ENCODE data around the gene LCN15.

Gene LCN15

DNA sequence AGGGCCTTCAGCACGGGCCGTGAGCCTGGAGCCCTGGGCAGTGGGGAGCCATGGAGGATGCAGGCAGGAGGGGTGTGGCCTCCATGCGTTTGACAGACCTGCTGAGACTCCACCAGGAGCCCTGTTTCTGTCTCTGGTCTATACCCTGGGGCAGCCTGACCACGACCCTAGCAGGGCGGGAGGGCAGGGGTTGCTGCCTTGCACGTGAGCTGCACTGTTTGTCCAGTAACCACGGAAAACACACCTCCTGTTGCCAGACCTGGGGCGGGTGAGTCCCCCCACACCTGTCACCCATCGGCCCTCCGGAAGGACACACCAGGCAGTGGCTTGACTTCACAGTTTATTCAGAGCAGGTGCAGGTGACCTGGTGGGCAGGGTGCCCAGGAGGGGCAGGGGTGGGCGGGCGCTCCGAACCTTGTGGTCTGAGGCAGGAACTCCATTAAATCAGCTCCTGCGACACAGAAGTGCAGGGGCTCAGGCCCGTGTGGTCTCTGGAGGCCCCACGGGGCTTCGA is 10.2 kb downstream of the LCN15 start:
- DNase-seq, result no peak

DNA sequence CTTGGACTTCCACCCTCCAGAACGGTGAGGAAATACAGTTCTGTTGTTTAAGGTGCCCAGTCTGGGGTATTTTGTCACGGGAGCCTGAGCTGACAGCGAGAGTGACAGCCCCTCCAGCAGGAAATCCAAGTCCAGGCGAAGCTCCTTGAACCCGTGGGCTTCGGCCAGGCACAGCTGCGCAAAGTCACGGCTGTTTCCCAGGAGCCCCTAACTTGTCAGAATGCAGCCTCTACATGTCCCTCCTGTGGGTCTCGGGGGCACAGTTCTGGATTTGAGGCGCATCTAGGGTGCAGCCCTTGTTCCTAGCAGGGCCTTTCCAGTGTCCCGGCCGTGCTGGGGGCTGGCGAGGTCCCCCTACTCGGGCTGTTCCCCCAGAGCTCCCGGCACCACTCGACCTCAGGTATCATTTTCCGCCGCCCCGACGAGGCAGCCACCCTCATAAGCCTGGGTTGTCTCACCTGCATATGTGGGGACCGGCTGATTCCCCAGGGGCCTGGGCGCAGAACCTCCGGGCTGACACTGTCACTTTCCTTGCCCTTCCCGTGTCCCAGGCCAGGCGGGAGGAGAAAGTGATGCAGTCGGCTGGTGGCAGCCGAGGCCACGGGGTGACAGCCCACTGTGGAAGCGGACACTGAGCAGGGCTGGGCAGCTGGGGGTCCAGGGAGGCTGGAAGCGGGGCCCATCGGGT is 10.8 kb downstream of the LCN15 start:
- no peak for DNase-seq

DNA sequence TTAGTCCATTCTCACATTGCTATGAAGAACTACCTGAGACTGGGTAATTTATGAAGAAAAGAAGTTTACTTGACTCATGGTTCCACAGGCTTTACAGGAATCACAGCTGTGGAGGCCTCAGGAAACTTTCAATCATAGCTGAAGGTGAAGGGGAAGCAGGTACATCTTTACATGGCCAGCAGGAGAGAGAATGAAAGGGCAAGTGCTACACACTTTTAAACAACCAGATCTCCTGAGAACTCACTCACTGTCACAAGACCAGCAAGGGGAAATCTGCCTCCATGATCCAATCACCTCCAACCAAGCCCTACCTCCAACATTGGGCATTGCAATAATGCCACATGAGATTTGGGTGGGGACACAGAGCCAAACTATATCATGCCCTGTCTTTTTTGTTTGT is 12.5 kb downstream of the LCN15 start:
- no peak for DNase-seq

DNA sequence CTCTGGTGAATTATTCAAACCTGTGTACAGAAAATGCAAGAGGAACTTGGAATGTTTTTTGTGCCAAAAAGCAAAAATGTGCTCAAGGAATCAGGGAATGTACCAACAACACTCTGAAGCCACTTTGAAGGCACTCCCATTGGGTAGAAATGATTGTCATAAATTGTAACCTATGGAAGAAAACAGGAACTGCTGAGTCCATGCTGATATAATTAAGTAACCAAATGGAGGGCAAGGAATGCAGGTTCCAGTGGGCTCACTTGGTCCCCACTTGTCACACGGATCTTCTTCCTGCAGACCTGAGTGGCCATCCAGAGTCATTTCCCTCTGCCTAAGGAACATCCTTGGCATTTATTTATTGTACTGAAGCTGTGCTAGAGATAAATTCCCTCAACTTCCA is 13.1 kb downstream of the LCN15 start:
- no peak for DNase-seq

DNA sequence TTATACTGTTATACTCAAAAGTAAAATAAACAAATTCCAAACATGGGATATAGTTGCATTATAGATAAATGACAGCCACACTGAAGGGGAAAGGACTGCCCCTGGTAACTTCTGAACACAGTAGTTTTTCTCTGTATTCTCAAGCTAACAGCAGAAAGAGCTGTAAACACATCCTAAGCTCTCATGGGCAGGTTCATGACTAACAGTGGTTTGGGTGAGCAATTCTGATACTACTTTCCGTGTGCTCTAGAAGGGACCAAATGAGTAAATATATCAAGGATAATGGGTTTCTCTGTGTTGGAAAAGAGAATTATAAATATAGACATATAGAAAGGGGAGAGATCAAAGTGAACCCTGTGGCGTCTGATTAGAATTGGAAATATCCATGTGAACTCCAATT is 13.8 kb downstream of the LCN15 start:
- no peak for DNase-seq

DNA sequence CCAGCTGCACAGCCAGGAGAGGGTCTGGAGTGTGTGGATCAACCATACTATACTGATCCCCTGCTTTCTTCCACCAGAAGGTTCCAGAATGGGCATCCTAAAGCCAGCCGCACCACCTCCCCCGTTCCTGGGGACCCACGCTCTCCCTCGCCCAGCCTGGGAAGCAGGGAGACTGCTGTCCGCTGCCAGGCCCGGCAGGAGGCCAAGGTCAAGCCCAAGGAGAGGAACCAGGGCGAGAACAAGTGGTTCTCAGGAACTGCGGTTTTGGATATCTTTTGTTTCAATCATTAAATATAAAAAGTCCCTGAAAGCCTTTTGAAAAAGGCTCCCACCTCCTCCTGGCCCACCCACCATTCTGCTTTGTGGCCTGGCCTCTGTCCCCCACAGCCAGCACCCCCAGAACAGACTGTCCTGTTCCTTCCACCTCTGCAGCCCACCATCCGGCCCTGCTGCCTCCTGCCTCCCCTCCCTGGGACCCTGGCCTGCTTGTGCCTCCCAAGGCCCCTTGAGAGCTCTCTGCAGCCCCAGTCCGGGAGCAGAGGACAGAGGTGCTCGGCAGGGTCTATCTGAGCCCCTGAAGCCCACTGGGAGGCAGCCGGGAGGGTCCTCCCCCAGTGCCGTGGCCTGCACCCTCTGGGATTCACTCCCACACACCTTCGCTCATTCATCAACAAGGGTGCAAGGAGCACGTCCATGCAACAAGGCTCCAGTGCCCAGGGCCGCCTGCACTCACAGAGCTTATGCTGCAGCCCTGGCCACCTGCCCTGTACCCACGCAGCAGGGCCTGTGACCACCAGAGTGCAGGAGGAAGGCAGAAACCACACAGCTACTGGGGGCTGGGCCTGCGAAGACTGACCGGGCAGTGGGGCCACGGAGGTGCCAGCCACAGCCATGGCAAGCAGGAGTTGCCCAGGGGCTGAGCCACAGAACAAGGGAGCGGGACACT is 15.4 kb downstream of the LCN15 start:
- DNase-seq, result no peak

DNA sequence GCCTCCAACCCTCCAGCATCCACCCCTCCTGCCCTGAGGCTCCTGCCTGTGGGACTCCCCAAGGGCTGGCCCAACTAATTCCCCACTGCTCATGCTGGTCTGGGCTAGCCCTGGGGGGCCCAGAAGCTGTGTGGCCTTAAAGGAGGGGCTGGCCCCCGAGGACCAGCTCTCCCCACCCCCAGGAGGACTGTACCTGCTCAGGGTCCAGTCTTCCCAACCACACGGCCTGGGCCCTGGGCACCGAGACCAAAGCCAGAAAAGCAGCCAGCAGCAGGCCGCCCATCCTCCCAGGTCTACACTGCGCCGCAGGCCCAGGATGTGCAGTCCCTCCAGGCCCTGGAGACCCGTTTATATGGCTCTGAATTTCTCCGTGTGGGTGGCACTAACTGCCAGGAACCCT is 16.1 kb downstream of the LCN15 start, which contains the start of gene LCN6:
Gene LCN6, minus strand, starts transcription at position 325 of the 400 bp plus-strand sequence. Its CDS starts 42 bp downstream, at position 283.
- DNase-seq, result no peak

DNA sequence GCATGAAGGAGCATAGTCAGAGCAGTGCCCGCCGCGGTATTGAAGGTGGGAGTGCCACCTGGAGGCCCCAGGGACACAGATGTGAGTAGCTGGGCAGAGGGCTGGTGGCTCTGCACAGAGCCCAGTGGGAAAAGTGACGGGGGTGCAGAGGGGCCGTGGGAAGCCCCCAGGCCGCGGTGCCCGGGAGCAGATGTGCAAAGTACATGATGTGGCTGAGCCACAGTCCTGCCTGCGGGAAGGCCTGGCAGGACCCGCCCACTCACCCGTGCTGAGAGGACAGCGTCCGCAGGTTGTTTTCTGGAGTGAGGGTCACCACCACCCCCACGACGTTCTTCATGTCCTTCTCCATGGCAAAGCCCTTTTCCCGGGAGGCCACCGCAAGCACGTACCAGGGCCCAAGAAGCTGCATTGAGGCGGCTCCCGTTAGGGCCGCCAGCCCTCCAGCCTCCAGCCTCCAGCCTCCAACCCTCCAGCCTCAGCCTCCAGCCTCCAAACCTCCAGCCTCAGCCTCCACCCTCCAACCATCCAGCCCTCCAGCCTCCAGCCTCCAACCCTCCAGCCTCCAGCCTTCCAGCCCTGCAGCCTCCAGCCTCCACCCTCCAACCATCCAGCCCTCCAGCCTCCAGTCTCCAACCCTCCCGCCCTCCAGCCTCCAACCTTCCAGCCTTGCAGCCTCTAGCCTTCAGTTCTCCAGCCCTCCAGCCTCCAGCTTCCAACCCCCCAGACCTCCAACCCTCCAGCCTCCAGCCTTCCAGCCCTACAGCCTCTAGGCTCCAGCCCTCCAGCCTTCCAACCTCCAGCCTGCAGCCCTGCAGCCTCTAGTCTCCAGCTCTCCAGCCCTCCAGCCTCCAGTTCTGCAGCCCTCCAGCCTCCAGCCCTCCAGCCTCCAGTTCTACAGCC is 16.9 kb downstream of the LCN15 start:
- no peak for DNase-seq

DNA sequence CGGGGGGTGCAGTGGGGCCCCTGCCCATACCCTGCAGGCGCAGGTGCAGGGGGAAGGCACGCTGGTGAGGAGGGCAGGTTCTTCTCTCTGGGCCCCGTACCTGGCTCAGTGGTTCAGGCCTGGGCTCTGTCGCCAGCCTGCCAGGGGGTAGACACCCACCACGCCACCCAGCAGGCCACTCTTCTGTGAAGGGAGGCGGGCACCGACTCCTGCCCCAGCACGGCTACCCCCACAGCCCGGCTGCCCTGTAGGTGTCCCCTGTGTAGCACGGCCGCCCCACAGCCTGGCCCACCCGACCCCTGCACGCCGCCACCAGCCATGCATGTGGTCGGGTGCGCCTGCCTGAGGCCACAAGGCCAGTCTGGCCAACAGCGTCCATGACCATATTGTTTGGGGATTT is 17.7 kb downstream of the LCN15 start:
- no peak for DNase-seq

DNA sequence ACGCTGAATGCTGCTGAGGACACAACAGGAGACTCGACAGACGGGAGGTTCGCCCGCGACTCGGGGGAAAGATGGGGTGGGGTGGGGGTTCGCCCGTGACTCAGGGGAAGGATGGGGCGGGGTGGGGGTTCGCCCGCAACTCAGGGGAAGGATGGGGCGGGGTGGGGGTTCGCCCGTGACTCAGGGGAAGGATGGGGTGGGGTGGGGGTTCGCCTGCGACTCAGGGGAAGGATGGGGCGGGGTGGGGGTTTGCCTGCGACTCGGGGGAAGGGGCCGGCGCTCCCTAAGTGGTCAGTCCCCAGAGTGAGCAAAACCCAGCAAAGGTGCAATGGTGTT is 18.2 kb downstream of the LCN15 start:
- no peak for DNase-seq

DNA sequence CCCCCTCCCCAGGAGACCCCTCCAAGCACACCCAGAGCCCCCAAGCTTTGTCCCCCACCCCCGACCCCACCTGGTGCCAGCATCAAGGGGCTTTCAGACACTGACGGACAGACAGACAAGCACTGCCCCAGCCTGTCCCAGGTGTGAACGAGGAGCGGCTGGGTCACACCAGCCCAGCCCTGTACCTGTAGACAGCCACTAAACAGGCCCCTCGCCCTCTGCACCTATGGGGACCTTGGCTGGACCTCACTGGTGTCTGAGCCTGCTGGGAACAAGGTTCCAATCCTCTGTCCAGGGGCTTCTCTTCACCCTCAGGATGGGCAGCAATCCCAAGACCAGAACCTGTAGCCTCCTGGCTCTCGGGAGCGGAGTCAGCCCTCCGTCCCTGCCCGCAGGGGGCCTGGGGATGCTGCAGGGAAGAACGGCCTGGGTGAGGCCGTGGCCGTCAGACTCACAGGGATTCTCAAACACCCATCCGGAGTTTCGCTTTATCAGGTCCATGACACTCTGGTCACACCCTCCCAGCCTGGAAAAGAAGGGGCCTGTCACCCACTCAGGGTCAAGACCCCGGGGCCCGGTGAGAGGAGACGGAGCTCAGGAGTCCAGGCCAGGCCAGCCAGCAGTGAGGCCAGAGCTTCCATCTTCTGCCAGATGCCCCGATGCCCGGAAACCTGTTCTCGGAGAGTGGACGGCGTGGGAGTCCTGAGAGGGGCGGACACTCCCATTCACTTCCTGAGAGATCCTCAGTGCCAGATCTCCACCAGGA is 18.7 kb downstream of the LCN15 start:
- DNase-seq, result no peak

DNA sequence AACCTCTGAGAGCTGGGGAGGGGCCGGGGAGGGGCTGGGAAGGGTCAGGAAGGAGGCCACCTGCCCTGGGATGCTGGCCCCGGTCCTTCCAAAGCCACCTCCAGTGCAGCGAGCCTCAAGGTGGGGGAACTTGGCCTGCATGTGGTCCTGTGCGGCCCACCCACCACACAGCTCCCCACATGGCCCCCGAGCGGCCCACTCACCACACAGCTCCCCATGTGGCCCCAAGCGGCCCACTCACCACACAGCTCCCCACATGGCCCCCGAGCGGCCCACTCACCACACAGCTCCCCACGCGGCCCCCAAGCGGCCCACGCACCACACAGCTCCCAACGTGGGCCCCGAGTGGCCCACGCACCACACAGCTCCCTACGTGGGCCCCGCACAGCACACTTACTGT is 19.5 kb downstream of the LCN15 start:
- no peak for DNase-seq

DNA sequence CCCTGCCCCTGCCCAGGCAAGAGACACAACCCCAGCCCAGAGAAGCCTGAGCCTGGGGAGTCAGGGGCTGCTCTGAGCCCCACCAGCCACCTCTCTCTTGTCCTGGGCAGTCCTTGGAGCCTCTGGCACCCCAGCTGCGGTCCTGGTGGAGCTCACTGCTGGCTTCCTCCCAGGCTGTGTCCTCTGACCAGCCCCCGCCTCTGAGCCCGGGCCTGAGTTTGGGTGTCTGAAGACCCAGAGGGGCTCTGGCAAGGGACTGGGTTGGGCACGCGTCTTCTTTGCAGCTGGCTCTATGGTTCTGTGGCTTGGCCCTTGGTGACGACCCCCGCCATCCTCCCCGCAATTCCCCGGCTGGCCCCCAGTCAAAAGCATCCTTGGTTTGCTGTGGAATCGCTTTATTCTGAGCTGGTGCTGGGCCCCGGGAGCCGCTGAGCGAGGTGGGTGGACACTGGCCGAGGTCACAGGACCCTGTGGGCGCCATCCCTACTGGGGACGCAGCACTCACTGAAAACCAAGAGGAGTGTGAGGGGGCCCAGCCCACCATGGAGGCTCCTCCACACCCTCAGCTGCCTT is 20.6 kb downstream of the LCN15 start:
- DNase-seq, result no peak

DNA sequence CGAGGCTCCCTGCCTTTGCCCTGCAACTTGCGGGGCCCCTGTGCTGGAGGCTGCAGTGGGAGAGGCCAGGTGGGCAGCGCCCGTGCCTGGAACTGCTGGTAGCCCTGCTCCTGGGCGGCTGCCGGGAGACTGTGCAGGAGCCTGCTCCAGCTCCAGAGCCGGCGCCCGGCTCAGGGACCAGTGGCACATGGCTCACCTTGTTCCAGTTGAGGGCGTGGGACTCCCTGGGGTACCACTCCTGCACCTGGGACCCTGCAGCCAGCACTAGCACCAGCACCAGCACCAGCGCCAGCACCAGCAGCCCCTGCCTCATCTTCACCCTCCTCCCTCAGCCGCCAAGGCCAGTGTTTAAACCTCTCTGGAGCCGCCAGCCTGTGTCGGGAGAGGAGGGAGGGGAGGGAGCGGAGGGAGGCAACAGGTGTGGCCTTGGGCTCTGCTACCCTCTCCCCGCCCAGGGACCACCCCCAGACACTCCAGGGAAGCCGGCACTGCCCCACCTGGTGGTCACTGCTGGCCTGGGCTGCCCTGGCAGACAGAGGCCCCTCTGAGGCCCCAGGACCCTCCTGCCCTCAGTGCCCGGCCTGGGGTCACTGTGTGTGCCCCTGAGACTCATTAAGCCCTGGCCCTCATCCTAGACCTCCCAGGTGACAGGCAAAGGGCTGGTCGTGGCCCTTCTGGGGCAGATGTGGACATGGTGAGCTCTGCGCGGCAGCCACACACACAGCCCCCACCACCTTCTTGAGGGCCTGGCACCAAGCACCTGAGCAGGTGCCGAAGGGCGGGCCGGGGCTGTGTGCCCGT is 21.5 kb downstream of the LCN15 start, which contains the start of gene LCN10:
Gene LCN10, minus strand, starts transcription at position 350 of the 801 bp plus-strand sequence. Its CDS starts 37 bp downstream, at position 313.
- DNase-seq, result no peak

DNA sequence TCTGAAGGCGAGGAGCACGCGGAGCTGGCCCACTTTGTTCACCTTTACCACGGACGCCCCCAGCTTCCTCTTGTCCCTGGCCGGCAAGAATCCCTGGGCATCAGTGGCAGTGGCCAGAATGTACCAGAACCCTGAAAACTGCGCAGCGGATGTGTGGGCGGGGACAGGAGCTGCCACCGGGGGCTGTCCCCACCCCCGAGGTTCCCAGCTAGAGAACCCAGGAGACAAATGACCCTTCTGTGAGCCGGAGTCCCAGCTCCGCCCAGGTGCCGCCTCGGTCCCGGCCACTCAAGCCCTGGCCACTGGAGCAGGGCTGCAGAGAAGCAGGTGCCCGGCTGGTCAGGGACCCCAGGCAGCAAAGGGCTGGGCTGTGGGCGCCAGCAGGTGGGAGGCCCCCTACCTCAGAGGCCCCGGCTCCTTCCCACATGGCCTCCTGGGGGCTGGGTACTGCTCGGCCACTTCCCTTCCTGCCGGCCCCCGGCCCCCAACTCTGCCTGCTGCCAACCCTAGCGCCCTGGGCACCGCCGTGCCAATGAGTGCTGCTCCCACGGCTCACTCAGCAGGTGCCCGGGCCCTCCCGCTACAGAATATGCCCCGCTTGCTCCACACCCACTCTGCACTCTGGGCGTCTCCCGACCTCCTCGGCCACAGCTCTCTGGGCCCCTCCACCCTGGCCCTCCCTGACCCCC is 22.3 kb downstream of the LCN15 start:
- DNase-seq, result no peak

DNA sequence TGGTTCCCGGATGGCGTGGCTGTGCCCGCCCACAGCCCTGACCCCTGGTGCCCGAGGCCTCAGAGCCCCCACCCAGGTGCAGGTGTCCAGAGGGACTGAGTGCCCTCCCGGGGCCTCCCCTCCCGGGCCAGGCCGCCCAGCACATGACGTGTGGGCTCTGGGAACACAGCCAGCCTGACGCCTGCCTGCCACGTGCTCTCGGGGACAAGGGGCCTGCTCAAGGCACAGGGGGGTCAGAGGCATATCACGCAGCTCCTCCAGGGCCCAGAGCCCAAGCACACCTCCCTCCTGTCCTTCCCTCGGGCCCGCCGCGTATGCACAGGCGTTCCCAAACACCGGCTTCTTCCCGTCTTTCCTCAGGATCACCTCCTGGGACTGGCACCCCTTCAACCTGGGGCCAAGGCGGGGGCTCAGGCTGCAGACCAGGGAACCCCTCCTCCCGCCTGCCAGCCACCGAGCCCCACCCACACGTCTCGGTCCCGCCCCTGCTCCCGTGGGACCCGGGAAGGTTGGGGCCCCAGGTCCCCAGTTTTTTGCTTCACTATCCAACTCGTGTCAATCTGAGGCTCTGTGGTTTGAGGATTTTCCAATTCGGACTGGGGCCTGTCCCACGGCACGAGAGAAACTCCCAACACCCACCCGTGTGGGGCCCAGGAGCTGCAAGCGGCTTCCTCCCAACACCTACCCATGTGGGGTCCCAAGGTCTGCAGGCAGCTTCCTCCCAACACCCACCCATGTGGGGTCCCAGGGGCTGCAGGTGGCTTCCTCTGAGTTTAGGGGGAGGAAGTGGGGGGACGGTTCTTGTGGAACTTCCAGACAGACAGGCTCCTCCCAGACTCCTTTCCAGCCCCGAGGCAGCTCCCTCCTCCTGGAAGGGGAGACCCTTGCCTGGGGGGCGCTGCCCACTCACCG is 23.1 kb downstream of the LCN15 start:
- DNase-seq, result no peak

DNA sequence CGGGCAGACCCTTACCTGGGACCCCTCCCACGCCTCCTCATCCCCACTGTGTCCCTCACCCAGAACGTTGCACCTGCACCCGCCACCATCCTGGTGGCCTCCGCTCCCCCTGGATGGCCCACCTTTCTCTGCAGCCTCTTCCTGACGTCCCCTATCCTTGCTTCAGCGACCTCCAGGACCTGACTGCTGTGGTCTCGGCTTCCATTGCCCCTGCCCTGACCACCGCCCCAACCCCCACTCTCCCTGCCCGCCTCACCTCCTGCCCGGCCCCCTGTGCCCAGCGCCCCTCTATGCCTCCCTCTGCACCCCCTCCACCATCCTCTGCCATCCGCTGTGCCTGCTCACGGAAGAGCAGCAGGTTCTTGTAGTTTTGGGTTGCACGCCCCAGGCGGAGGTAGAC is 23.8 kb downstream of the LCN15 start:
- DNase-seq, result no peak

DNA sequence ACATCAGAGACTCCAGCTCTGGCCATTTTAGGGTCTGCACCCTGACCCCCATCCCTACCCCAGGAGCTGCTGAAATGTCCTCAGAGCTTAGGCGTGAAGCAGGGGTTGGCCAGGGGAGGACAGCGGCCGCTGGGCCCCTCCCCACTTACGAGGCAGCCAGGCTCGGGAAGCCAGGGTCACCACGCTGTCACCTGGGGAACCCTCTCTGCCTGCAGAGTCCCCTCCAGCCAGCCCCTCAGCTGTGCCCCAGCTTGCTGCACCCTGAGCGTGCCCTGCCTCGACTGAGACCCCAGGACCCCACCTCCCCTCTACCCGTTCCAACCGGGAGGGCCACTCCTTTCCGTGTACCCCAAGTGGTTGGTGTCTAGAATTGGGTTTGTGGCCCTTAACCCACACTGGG is 24.2 kb downstream of the LCN15 start:
- no peak for DNase-seq

DNA sequence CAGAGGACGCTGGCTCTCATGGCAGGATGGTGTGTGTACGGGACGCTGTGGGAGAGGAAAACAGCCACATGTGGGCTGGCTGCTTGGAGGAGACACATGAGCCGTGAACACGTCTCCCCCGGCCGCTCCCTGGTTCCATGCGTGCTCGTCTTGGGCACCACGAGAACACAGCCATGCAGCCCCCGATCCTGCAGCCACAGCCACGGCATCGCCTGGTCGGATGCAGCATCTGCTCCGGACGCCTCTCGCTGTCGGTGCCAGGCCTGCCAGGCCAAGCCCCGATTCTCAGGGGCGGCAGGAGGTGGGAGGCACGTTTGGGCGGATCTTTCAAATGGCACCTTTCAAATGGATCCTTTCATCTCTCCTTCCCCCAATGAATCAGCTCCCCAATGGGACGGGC is 24.8 kb downstream of the LCN15 start:
- no peak for DNase-seq
